SK-N-SH (cell line): ENCODE results near the gene PDZD8. TPM values are rescaled to one million over a fixed set of nuclear protein-coding genes. Genes with fewer than 3 reads are reported as not detected.
A peak's percentile ranks its signal among the peaks of the same experiment; 100 is the strongest.

Source experiments
- CTCF ChIA-PET: fragments of 300-600, 350-600 bp; formaldehyde crosslinking; extraction: SDS; loops from one replicate; lab custom pipeline; 2021; lab: Yijun Ruan, JAX
- POLR2A ChIA-PET: fragments of 350-600 bp; sonication (Branson Sonifier 250); formaldehyde crosslinking; extraction: SDS; loops from one replicate; lab custom pipeline; 2020; ENCODE audit warnings: antibody characterized with exemption, inconsistent platforms; lab: Yijun Ruan, JAX
- DNase-seq: peaks from one replicate; pipeline ENCODE4 v3.0.0; 2012
- H2AFZ ChIP-seq: fragments of 200-600 bp; sonication (generic); 2 replicates; pipeline ENCODE4 v1.8.1; 2016; ENCODE audit warnings: antibody characterized with exemption, mild to moderate bottlenecking, low read depth
- H3F3A ChIP-seq: fragments of 200-600 bp; sonication (generic); replicated peaks from 2 replicates; pipeline ENCODE3; 2016; ENCODE audit warnings: antibody characterized with exemption, mild to moderate bottlenecking; ENCODE audit not compliant: insufficient read depth
- H3K27ac ChIP-seq, 2 experiments: fragments of 200-500 bp in 1 of 2; fragments of 200-600 bp in 1 of 2; sonication (Bioruptor generic) in 1 of 2; sonication (generic), shearing (Covaris generic) in 1 of 2; 2 replicates each; pipeline versions ENCODE4 v1.5.1 to v1.6.1; 2014 to 2016; ENCODE audit warnings: low read depth in 2 of 2, inconsistent platforms in 1 of 2, low read length in 1 of 2, mild to moderate bottlenecking in 1 of 2, mixed read lengths in 1 of 2
- H3K27me3 ChIP-seq: fragments of 200-600 bp; sonication (generic), shearing (Covaris generic); 2 replicates; pipeline ENCODE4 v1.6.1; 2016; ENCODE audit warnings: mixed run types; ENCODE audit not compliant: insufficient read depth
- H3K36me3 ChIP-seq, 2 experiments: fragments of 200-500 bp in 1 of 2; fragments of 200-600 bp in 1 of 2; sonication (Bioruptor generic) in 1 of 2; sonication (generic) in 1 of 2; replicated peaks in 1 of 2; 2 replicates each; pipeline versions ENCODE3 to v1.5.1; 2014 to 2016; ENCODE audit warnings: low read length in 1 of 2, mild to moderate bottlenecking in 1 of 2; ENCODE audit not compliant: insufficient read depth in 2 of 2, control insufficient read depth in 1 of 2
- H3K4me1 ChIP-seq, 2 experiments: fragments of 200-500 bp in 1 of 2; fragments of 200-600 bp in 1 of 2; sonication (Bioruptor generic) in 1 of 2; sonication (generic), shearing (Covaris generic) in 1 of 2; 2 replicates each; pipeline versions ENCODE4 v1.5.1 to v1.6.1; 2014 to 2016; ENCODE audit warnings: low read depth in 1 of 2, low read length in 1 of 2, mixed run types in 1 of 2; ENCODE audit not compliant: insufficient read depth in 2 of 2, control insufficient read depth in 1 of 2
- H3K4me2 ChIP-seq: fragments of 200-600 bp; sonication (generic), shearing (Covaris generic); 2 replicates; pipeline ENCODE4 v1.6.1; 2017; ENCODE audit warnings: mixed run types
- H3K4me3 ChIP-seq, 2 experiments: fragments of 200-500 bp in 1 of 2; fragments of 200-600 bp in 1 of 2; sonication (Bioruptor generic) in 1 of 2; sonication (generic), shearing (Covaris generic) in 1 of 2; 2 replicates each; pipeline versions ENCODE4 v1.5.1 to v1.8.1; 2014 to 2016; ENCODE audit warnings: low read depth in 2 of 2, inconsistent platforms in 1 of 2, low read length in 1 of 2, mild to moderate bottlenecking in 1 of 2, mixed read lengths in 1 of 2, moderate library complexity in 1 of 2
- H3K79me2 ChIP-seq: fragments of 200-600 bp; sonication (generic); 2 replicates; pipeline ENCODE4 v1.8.1; 2017; ENCODE audit warnings: mild to moderate bottlenecking; ENCODE audit not compliant: insufficient read depth
- H3K9ac ChIP-seq: fragments of 200-600 bp; sonication (generic); 2 replicates; pipeline ENCODE4 v1.6.1; 2017; ENCODE audit warnings: mixed run types
- H3K9me2 ChIP-seq: fragments of 200-600 bp; sonication (generic); 2 replicates; pipeline ENCODE4 v1.6.1; 2017; ENCODE audit warnings: mixed run types
- H3K9me3 ChIP-seq: fragments of 200-600 bp; sonication (generic); 2 replicates; pipeline ENCODE4 v1.6.1; 2017; ENCODE audit warnings: mixed run types, mild to moderate bottlenecking, moderate library complexity
- H4K20me1 ChIP-seq: fragments of 200-600 bp; sonication (generic); 2 replicates; pipeline ENCODE4 v1.6.1; 2017; ENCODE audit warnings: mild to moderate bottlenecking, mixed run types; ENCODE audit not compliant: insufficient read depth
- FOSL2 ChIP-seq: IDR thresholded peaks from 2 replicates; pipeline ENCODE4 v1.4.0; 2012; ENCODE audit warnings: low read depth, mild to moderate bottlenecking, moderate library complexity, borderline replicate concordance
- FOXJ3 ChIP-seq: sonication (generic); formaldehyde crosslinking; IDR thresholded peaks from 2 replicates; pipeline ENCODE4 v1.5.1; 2020; ENCODE audit warnings: mild to moderate bottlenecking, missing genetic modification reagents
- FOXM1 ChIP-seq: IDR thresholded peaks from 2 replicates; pipeline ENCODE4 v1.4.0; 2012; ENCODE audit warnings: low read depth, mild to moderate bottlenecking
- IRF3 ChIP-seq: fragments of 150-350 bp; IDR thresholded peaks from 2 replicates; pipeline ENCODE4 v1.6.1; 2016; ENCODE audit warnings: mild to moderate bottlenecking, low read depth, low read length
- JUND ChIP-seq: IDR thresholded peaks from 2 replicates; pipeline ENCODE4 v1.4.0; 2012
- NFIC ChIP-seq: IDR thresholded peaks from 2 replicates; pipeline ENCODE4 v1.4.0; 2012; ENCODE audit warnings: borderline replicate concordance
- PBX3 ChIP-seq: IDR thresholded peaks from 2 replicates; pipeline ENCODE4; 2012
- RCOR1 ChIP-seq: fragments of 150-350 bp; IDR thresholded peaks from 2 replicates; pipeline ENCODE4 v1.6.1; 2017; ENCODE audit warnings: antibody characterized with exemption, low read length
- REST ChIP-seq: IDR thresholded peaks from 2 replicates; pipeline ENCODE4 v1.6.1; 2012; ENCODE audit warnings: mild to moderate bottlenecking, low read depth, low read length, moderate library complexity
- RFX5 ChIP-seq: IDR thresholded peaks from 2 replicates; pipeline ENCODE4 v1.6.1; 2012; ENCODE audit warnings: mild to moderate bottlenecking, improper control_type of control experiment, low read length
- SMC3 ChIP-seq: IDR thresholded peaks from 2 replicates; pipeline ENCODE4 v1.6.1; 2012; ENCODE audit warnings: low read depth, low read length, improper control_type of control experiment
- TAF1 ChIP-seq: IDR thresholded peaks from 2 replicates; pipeline ENCODE4 v1.6.1; 2012; ENCODE audit warnings: low read depth, mild to moderate bottlenecking, low read length, moderate library complexity, borderline replicate concordance
- TCF12 ChIP-seq: IDR thresholded peaks from 2 replicates; pipeline ENCODE4 v1.4.0; 2012
- YY1 ChIP-seq: IDR thresholded peaks from 2 replicates; pipeline ENCODE4 v1.4.0; 2012; ENCODE audit warnings: low read depth, mild to moderate bottlenecking
- ZBTB33 ChIP-seq: IDR thresholded peaks from 2 replicates; pipeline ENCODE4 v1.4.0; 2012; ENCODE audit warnings: low read depth, borderline replicate concordance
- WGBS: methylation state at CpG from one replicate; pipeline ENCODE4 v1.1.6; 2017; ENCODE audit warnings: low lambda C conversion rate; 5-methylcytosine and 5-hydroxymethylcytosine counted together
- polyA plus RNA-seq, 3 experiments: library from polyadenylated mRNA; depleted of rRNA; stranded (reverse); fragments of >200 nt; gene quantifications; 2 replicates each; pipeline ENCODE4 v1.2.3, GENCODE V29; 2012

Gene PDZD8
- polyA plus RNA-seq, 1 of the 3 experiments (the other 2 are of a cell fraction), result 6.6 TPM

GRCh38 chr10:117360016-117360415, 15.2 kb downstream of the PDZD8 start:
- H3F3A ChIP-seq, result peaks cover 27% of the 10 kb centered on the region
- ChIA-PET CTCF (interaction anchor here (0.7 to 3.2 kb wide), 5 partner anchors 12 to 143 kb away, joined by 3 to 17 read pairs (median 10); no protein-coding TSS in a partner anchor), POLR2A (no interaction called here)
- H3K4me2 ChIP-seq, result peak overlapping the region; percentile 5; the same call in 1 of the 2 replicates
- H3K9me3 ChIP-seq, result no peaks in the 10 kb centered on the region
- WGBS, result 0% methylated on average over 1 of the region's 1 CpG
- peaks cover 60% of the 10 kb centered on the region for H4K20me1 ChIP-seq
- H3K4me3 ChIP-seq, result no peak overlapping the region
- TF ChIP-seq JUND (peak; percentile 72), REST (no peak), SMC3 (no peak), NFIC (peak; percentile 24; the same call in 1 of the 2 replicates), FOSL2 (peak; percentile 79; the same call in 1 of the 2 replicates), YY1 (no peak), IRF3 (no peak), PBX3 (peak; percentile 34), TCF12 (peak; percentile 58), TAF1 (no peak)
- H3K36me3 ChIP-seq, result no peaks in the 10 kb centered on the region
- H3K79me2 ChIP-seq, result peaks cover 92% of the 10 kb centered on the region
- H2AFZ ChIP-seq, result no peak overlapping the region
- no peak for DNase-seq
- H3K27ac ChIP-seq, result peak overlapping the region in 1 of 2 experiments; percentile 40; a peak in 2 of 4 replicates
- no peaks in the 10 kb centered on the region for H3K9me2 ChIP-seq
- no peaks in the 10 kb centered on the region for H3K27me3 ChIP-seq
- H3K9ac ChIP-seq, result no peak overlapping the region
- H3K4me1 ChIP-seq, result peaks cover 0 to 37% of the 10 kb centered on the region in 2 experiments; a peak in 3 of 4 replicates

- ChIA-PET CTCF (interaction anchor here (0.9 to 2.1 kb wide), 5 partner anchors 10 to 139 kb away, joined by 4 to 16 read pairs (median 4); no protein-coding TSS in a partner anchor), POLR2A (no interaction called here)
- Histone ChIP-seq H3K27ac (no peak overlapping the region), H3K27me3 (no peaks in the 10 kb centered on the region), H3F3A (no peaks in the 10 kb centered on the region), H3K4me3 (no peak overlapping the region), H3K4me1 (peaks cover 0 to under 1% of the 10 kb centered on the region in 2 experiments; a peak in 1 of 4 replicates), H4K20me1 (peaks cover 33% of the 10 kb centered on the region), H3K36me3 (no peaks in the 10 kb centered on the region), H3K79me2 (peaks cover 78% of the 10 kb centered on the region), H3K9me3 (no peaks in the 10 kb centered on the region), H3K4me2 (no peak overlapping the region), H2AFZ (no peak overlapping the region), H3K9me2 (no peaks in the 10 kb centered on the region), H3K9ac (no peak overlapping the region)
- DNase-seq, result no peak
- WGBS, result 91% methylated on average over 3 of the region's 3 CpGs
- no peak for TF ChIP-seq REST
- TF ChIP-seq FOXM1, result no peak
- no peak for TF ChIP-seq JUND
- no peak for TF ChIP-seq RCOR1
- TF ChIP-seq RFX5, result no peak
- TF ChIP-seq FOSL2, result no peak
- TF ChIP-seq FOXJ3, result no peak
- no peak for TF ChIP-seq ZBTB33
Measured at GRCh38 chr10:117355072-117355471, 20.2 kb downstream of the PDZD8 start.
